HepG2 (cell line): ENCODE measurements around the gene KCNIP3. TPM values are rescaled to one million over a fixed set of nuclear protein-coding genes. Genes with fewer than 3 reads are reported as not detected.

Experiments used
- ASH2L ChIP-seq: fragments of 300-600, 200-600 bp; sonication (generic); IDR thresholded peaks from 2 replicates; pipeline ENCODE4 v1.7.0; 2017; ENCODE audit warnings: low read depth, mild to moderate bottlenecking, moderate library complexity, mixed read lengths, low read length; ENCODE audit not compliant: insufficient read length
- CAMTA2 ChIP-seq: sonication (generic); formaldehyde crosslinking; IDR thresholded peaks from 2 replicates; pipeline ENCODE4 v1.4.0; 2020; ENCODE audit warnings: mild to moderate bottlenecking, missing genetic modification reagents, borderline replicate concordance
- DZIP1 ChIP-seq: sonication (generic); formaldehyde crosslinking; IDR thresholded peaks from 2 replicates; pipeline ENCODE4 v1.5.0; 2020; ENCODE audit warnings: mild to moderate bottlenecking, missing genetic modification reagents
- ETV6 ChIP-seq: sonication (generic); formaldehyde crosslinking; conservative IDR thresholded peaks from 2 replicates; pipeline ENCODE4 v1.4.0; 2020; ENCODE audit warnings: missing genetic modification reagents
- HES4 ChIP-seq: sonication (generic); formaldehyde crosslinking; IDR thresholded peaks from 2 replicates; pipeline ENCODE4 v1.9.0; 2021; ENCODE audit warnings: mild to moderate bottlenecking, missing genetic modification reagents, borderline replicate concordance
- HIVEP1 ChIP-seq: sonication (generic); formaldehyde crosslinking; IDR thresholded peaks from 2 replicates; pipeline ENCODE4 v1.4.0; 2020; ENCODE audit warnings: mild to moderate bottlenecking, missing genetic modification reagents
- KDM5B ChIP-seq: sonication (generic); formaldehyde crosslinking; IDR thresholded peaks from 2 replicates; pipeline ENCODE4 v1.4.0; 2020; ENCODE audit warnings: missing genetic modification reagents, mild to moderate bottlenecking, borderline replicate concordance
- MATR3 ChIP-seq: sonication (generic); formaldehyde crosslinking; IDR thresholded peaks from 2 replicates; pipeline ENCODE4 v1.4.0; 2020; ENCODE audit warnings: missing genetic modification reagents
- MED1 ChIP-seq: sonication (generic); formaldehyde crosslinking; IDR thresholded peaks from 2 replicates; pipeline ENCODE4 v1.4.0; 2020; ENCODE audit warnings: missing genetic modification reagents
- NFKB2 ChIP-seq: sonication (generic); formaldehyde crosslinking; IDR thresholded peaks from 2 replicates; pipeline ENCODE4 v1.4.0; 2020; ENCODE audit warnings: missing genetic modification reagents, borderline replicate concordance
- NR2F6 ChIP-seq, 2 experiments: IDR thresholded peaks; 2 replicates each; pipeline ENCODE4 v1.6.1; 2016; ENCODE audit warnings: antibody characterized with exemption in 1 of 2, mild to moderate bottlenecking in 1 of 2
- RCOR2 ChIP-seq: IDR thresholded peaks from 2 replicates; pipeline ENCODE4 v1.6.1; 2016; ENCODE audit warnings: missing biosample characterization, missing genetic modification reagents
- SCMH1 ChIP-seq: sonication (generic); formaldehyde crosslinking; IDR thresholded peaks from 2 replicates; pipeline ENCODE4 v1.9.0; 2021; ENCODE audit warnings: missing genetic modification reagents, mild to moderate bottlenecking, borderline replicate concordance
- SOX13 ChIP-seq, 3 experiments: fragments of 450-650 bp in 1 of 3; sonication (generic) in 1 of 3; formaldehyde crosslinking in 1 of 3; IDR thresholded peaks in 2 of 3; conservative IDR thresholded peaks in 1 of 3; 2 replicates each; pipeline versions ENCODE4 v1.5.0 to v1.6.1; 2016 to 2020; ENCODE audit warnings: antibody characterized with exemption in 1 of 3, mild to moderate bottlenecking in 1 of 3, missing compliant biosample characterization in 1 of 3, missing genetic modification reagents in 1 of 3, moderate library complexity in 1 of 3
- TGIF2 ChIP-seq: IDR thresholded peaks from 2 replicates; pipeline ENCODE4 v1.6.1; 2016; ENCODE audit warnings: control low read depth, missing compliant biosample characterization
- TRAFD1 ChIP-seq: sonication (generic); formaldehyde crosslinking; IDR thresholded peaks from 2 replicates; pipeline ENCODE4 v1.5.1; 2020; ENCODE audit warnings: missing genetic modification reagents, mild to moderate bottlenecking, borderline replicate concordance
- TRIM24 ChIP-seq: sonication (generic); formaldehyde crosslinking; IDR thresholded peaks from 2 replicates; pipeline ENCODE4 v1.8.0; 2022; ENCODE audit warnings: mild to moderate bottlenecking, missing genetic modification reagents
- ZBTB38 ChIP-seq: sonication (generic); formaldehyde crosslinking; IDR thresholded peaks from 2 replicates; pipeline ENCODE4 v1.5.1; 2020; ENCODE audit warnings: mild to moderate bottlenecking, missing genetic modification reagents
- ZNF256 ChIP-seq: sonication (generic); formaldehyde crosslinking; conservative IDR thresholded peaks from 2 replicates; pipeline ENCODE4 v1.4.0; 2020; ENCODE audit warnings: missing genetic modification reagents
- ZNF556 ChIP-seq: sonication (generic); formaldehyde crosslinking; IDR thresholded peaks from 2 replicates; pipeline ENCODE4 v1.4.0; 2020; ENCODE audit warnings: mild to moderate bottlenecking, missing genetic modification reagents, borderline replicate concordance
- ZNF747 ChIP-seq: sonication (generic); formaldehyde crosslinking; IDR thresholded peaks from 2 replicates; pipeline ENCODE4 v1.8.1; 2023; ENCODE audit warnings: missing genetic modification reagents, mild to moderate bottlenecking, borderline replicate concordance
- ZSCAN30 ChIP-seq: sonication (generic); formaldehyde crosslinking; IDR thresholded peaks from 2 replicates; pipeline ENCODE4 v1.5.0; 2020; ENCODE audit warnings: mild to moderate bottlenecking, missing genetic modification reagents
- polyA plus RNA-seq, 8 experiments: library from polyadenylated mRNA; depleted of rRNA in 3 of 8; stranded (reverse) in 7 of 8; unstranded in 1 of 8; fragments of >200 nt; fragmentation: Illumina TruSeq in 4 of 8; extraction: Trizol in 4 of 8; gene quantifications; 2 replicates each; pipeline versions ENCODE4 v1.2.1 to v1.2.3, GENCODE V29; 2011 to 2016; ENCODE audit warnings: low read depth in 4 of 8, missing spikeins in 1 of 8, mixed read lengths in 1 of 8; ENCODE audit not compliant: insufficient read depth in 1 of 8
- total RNA-seq, 5 experiments: library from RNA; depleted of rRNA; stranded (reverse); fragments of >200 nt; fragmentation: Illumina TruSeq; extraction: Trizol; gene quantifications; 2 replicates each; pipeline ENCODE4 v1.2.3, GENCODE V29; 2016; ENCODE audit warnings: low read depth in 1 of 5
- TF ChIP-seq, protein P1 (sequence below): sonication (generic); formaldehyde crosslinking; IDR thresholded peaks from 2 replicates; pipeline ENCODE4 v1.4.0; 2020; ENCODE audit warnings: mild to moderate bottlenecking, missing genetic modification reagents

KCNIP3 gene
- total and polyA plus RNA-seq, 2 of the 13 experiments (the other 11 are each of a cell fraction or from before 2014, with no cell fraction given), result not detected

DNA sequence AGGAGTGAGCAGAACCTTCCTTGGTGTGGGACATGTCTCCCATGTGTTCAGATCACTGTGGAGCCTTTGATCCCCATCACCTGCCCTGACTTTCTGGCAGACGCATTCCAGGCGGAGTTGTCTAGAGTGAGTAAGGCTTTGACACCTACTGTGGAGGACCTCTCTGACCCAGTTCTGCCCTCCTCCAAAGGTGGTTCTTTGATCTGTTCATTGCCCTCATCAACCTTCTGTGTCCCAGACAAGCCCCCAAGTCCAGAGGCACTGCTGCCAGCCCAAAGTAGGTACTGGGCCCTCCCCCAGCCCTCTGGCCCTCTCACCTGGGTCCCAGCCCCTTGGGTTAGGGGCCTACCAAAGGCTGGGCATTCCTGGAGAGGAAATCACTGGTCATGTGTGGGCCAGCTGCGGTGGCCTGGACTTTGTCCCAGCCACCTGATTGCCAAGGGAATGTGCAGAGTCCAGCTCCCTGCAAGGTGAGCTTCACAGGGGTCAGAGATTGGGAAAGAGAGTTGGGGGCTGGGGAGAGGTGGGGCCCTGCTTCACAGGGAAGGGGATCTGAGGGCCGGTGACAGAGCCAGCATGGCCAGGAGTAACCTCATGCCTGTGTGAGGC is 93.2 kb downstream of the KCNIP3 start (continued):
- TF ChIP-seq TRAFD1 (CRISPR knock-in tag) (0 out of 2 replicates have a peak, but pooled peaks have one; percentile 32), ZNF256 (CRISPR knock-in tag) (no peak), MATR3 (no peak), ETV6 (CRISPR knock-in tag) (no peak), NFKB2 (peak; percentile 38; the same call in 1 of the 2 replicates), RCOR2 (CRISPR knock-in tag) (0 out of 2 replicates have a peak, but pooled peaks have one; percentile 56), SOX13 (IDR thresholded peaks at IDR 0.05) (no peak; the same call in 1 of the 2 replicates), SOX13 (CRISPR knock-in tag; conservative IDR thresholded peaks at IDR 0.05 in 1 of 2, IDR thresholded peaks at IDR 0.05 in 1 of 2) (peak in 1 of 2 experiments; percentile 64; a peak in 1 of 4 replicates), ZSCAN30 (no peak), CAMTA2 (CRISPR knock-in tag) (no peak), HES4 (CRISPR knock-in tag) (no peak), ZBTB38 (CRISPR knock-in tag) (peak; percentile 13; the same call in 1 of the 2 replicates), KDM5B (peak; percentile 74; the same call in 1 of the 2 replicates), SCMH1 (CRISPR knock-in tag) (no peak), TRIM24 (peak; percentile 97), TGIF2 (CRISPR knock-in tag) (peak; percentile 64), ZNF747 (CRISPR knock-in tag) (peak; percentile 73), ASH2L (peak; percentile 77), HIVEP1 (CRISPR knock-in tag) (peak; percentile 80; the same call in 1 of the 2 replicates), NR2F6 (IDR thresholded peaks at IDR 0.05) (peak; percentile 89), NR2F6 (CRISPR knock-in tag; IDR thresholded peaks at IDR 0.05) (peak; percentile 92), MED1 (peak; percentile 60), DZIP1 (CRISPR knock-in tag) (no peak), ZNF556 (CRISPR knock-in tag) (peak; percentile 80; the same call in 1 of the 2 replicates)
- TF ChIP-seq, protein P1, sequence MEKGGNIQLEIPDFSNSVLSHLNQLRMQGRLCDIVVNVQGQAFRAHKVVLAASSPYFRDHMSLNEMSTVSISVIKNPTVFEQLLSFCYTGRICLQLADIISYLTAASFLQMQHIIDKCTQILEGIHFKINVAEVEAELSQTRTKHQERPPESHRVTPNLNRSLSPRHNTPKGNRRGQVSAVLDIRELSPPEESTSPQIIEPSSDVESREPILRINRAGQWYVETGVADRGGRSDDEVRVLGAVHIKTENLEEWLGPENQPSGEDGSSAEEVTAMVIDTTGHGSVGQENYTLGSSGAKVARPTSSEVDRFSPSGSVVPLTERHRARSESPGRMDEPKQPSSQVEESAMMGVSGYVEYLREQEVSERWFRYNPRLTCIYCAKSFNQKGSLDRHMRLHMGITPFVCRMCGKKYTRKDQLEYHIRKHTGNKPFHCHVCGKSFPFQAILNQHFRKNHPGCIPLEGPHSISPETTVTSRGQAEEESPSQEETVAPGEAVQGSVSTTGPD (CRISPR knock-in tag), result no peak; the same call in 1 of the 2 replicates
